H1 (cell line): ENCODE results near the gene DCTN2. TPM values are rescaled to one million over a fixed set of nuclear protein-coding genes. Genes with fewer than 3 reads are reported as not detected.

Experiments used
- CTCF ChIA-PET: fragments of 300-600 bp; sonication (Branson Sonifier 250); formaldehyde crosslinking; loops from one replicate; lab custom pipeline; 2021; ENCODE audit not compliant: partially characterized antibody; lab: Charles Lee
- POLR2A ChIA-PET: fragments of 300-600 bp; sonication (Branson Sonifier 250); formaldehyde crosslinking; loops from one replicate; lab custom pipeline; 2021; ENCODE audit warnings: inconsistent platforms; ENCODE audit not compliant: partially characterized antibody; lab: Charles Lee
- DNase-seq, 2 experiments: peaks; one replicate each; pipeline versions ENCODE4 v3.0.0 to v3.0.0-alpha.2; 2010 to 2022; ENCODE audit warnings: low spot score in 2 of 2, low read depth in 1 of 2, mixed read lengths in 1 of 2
- FAIRE-seq: peaks from 2 replicates; lab custom pipeline; 2011; peaks lifted over from hg19 to GRCh38; lab: Jason Lieb, UNC
- H2AFZ ChIP-seq: 2 replicates; pipeline ENCODE4 v1.8.1; 2012; ENCODE audit warnings: low read length, inconsistent platforms
- H2AK5ac ChIP-seq: 2 replicates; pipeline ENCODE4 v1.6.1; 2013; ENCODE audit warnings: low read depth, low read length
- H2BK120ac ChIP-seq: replicated peaks from 2 replicates; pipeline ENCODE3; 2013; ENCODE audit warnings: low read depth, low read length, inconsistent platforms
- H2BK12ac ChIP-seq: 2 replicates; pipeline ENCODE4 v1.6.1; 2013; ENCODE audit warnings: low read depth, low read length
- H2BK15ac ChIP-seq: 2 replicates; pipeline ENCODE4 v1.6.1; 2013; ENCODE audit warnings: low read length
- H2BK20ac ChIP-seq: 2 replicates; pipeline ENCODE4 v1.6.1; 2013; ENCODE audit warnings: low read length
- H2BK5ac ChIP-seq: 2 replicates; pipeline ENCODE4 v1.6.1; 2013; ENCODE audit warnings: low read depth, low read length
- H3K14ac ChIP-seq: 2 replicates; pipeline ENCODE4 v1.6.1; 2013; ENCODE audit warnings: inconsistent platforms; ENCODE audit not compliant: insufficient read length
- H3K18ac ChIP-seq: 2 replicates; pipeline ENCODE4 v1.6.1; 2013; ENCODE audit warnings: low read length; ENCODE audit errors: extremely low read depth
- H3K23ac ChIP-seq: 2 replicates; pipeline ENCODE4 v1.6.1; 2013; ENCODE audit warnings: inconsistent platforms; ENCODE audit not compliant: insufficient read length
- H3K23me2 ChIP-seq: 2 replicates; pipeline ENCODE4 v1.6.1; 2013; ENCODE audit warnings: low read depth, low read length
- H3K27ac ChIP-seq: 2 replicates; pipeline ENCODE4 v1.6.1; 2011; ENCODE audit warnings: low read depth, low read length, inconsistent platforms
- H3K27me3 ChIP-seq, 4 experiments: replicated peaks in 1 of 4; 1 replicate in 1 of 4; 2 replicates in 3 of 4; pipeline versions ENCODE4 v1.6.1 to v1.8.1; 2011 to 2013; ENCODE audit warnings: low read length in 3 of 4, mild to moderate bottlenecking in 3 of 4, inconsistent platforms in 2 of 4, mixed read lengths in 2 of 4, moderate library complexity in 1 of 4; ENCODE audit not compliant: control insufficient read depth in 3 of 4, insufficient read depth in 3 of 4; ENCODE audit errors: extremely low read depth in 1 of 4
- H3K36me3 ChIP-seq, 4 experiments: 2 replicates each; pipeline versions ENCODE4 v1.6.1 to v1.8.1; 2011 to 2013; ENCODE audit warnings: mild to moderate bottlenecking in 4 of 4, low read length in 3 of 4, moderate library complexity in 2 of 4, control low read depth in 1 of 4, inconsistent platforms in 1 of 4; ENCODE audit not compliant: insufficient read depth in 4 of 4, control insufficient read depth in 2 of 4
- H3K4ac ChIP-seq: replicated peaks from 2 replicates; pipeline ENCODE3; 2013; ENCODE audit warnings: low read length, low read depth, mixed read lengths, inconsistent platforms; ENCODE audit not compliant: insufficient read length
- H3K4me1 ChIP-seq, 4 experiments: replicated peaks in 1 of 4; 1 replicate in 1 of 4; 2 replicates in 3 of 4; pipeline versions ENCODE4 v1.6.1 to v1.8.1; 2011 to 2013; ENCODE audit warnings: low read length in 3 of 4, inconsistent platforms in 2 of 4, mixed read lengths in 1 of 4; ENCODE audit not compliant: insufficient read depth in 4 of 4, control insufficient read depth in 3 of 4
- H3K4me2 ChIP-seq, 2 experiments: 2 replicates each; pipeline versions ENCODE4 v1.6.1 to v1.8.1; 2011 to 2013; ENCODE audit warnings: low read depth in 2 of 2, low read length in 2 of 2, control low read depth in 1 of 2, inconsistent platforms in 1 of 2, mild to moderate bottlenecking in 1 of 2; ENCODE audit not compliant: insufficient read depth in 1 of 2
- H3K4me3 ChIP-seq, 4 experiments: fragments of 200-600, 300-600 bp in 1 of 4; sonication (generic), shearing (Covaris generic), sonication (Bioruptor Twin) in 1 of 4; 2 replicates each; pipeline versions ENCODE4 v1.5.1 to v1.8.1; 2011 to 2016; ENCODE audit warnings: low read length in 4 of 4, low read depth in 3 of 4, control low read depth in 2 of 4, inconsistent platforms in 2 of 4, mild to moderate bottlenecking in 2 of 4, mixed read lengths in 1 of 4, moderate library complexity in 1 of 4; ENCODE audit not compliant: insufficient read depth in 2 of 4; ENCODE audit errors: extremely low read depth in 1 of 4
- H3K56ac ChIP-seq: replicated peaks from 2 replicates; pipeline ENCODE3; 2013; ENCODE audit warnings: low read depth, mild to moderate bottlenecking, mixed read lengths, low read length, inconsistent platforms; ENCODE audit not compliant: insufficient read length
- H3K79me1 ChIP-seq: 2 replicates; pipeline ENCODE4 v1.6.1; 2013; ENCODE audit warnings: low read depth, low read length, control low read depth
- H3K79me2 ChIP-seq, 2 experiments: 2 replicates each; pipeline versions ENCODE4 v1.6.1 to v1.8.1; 2012 to 2013; ENCODE audit warnings: low read length in 2 of 2, mild to moderate bottlenecking in 2 of 2, inconsistent platforms in 1 of 2; ENCODE audit not compliant: insufficient read depth in 2 of 2, control insufficient read depth in 1 of 2
- H3K9ac ChIP-seq, 4 experiments: replicated peaks in 1 of 4; 1 replicate in 1 of 4; 2 replicates in 3 of 4; pipeline versions ENCODE4 v1.6.1 to v1.8.1; 2011 to 2013; ENCODE audit warnings: low read depth in 3 of 4, low read length in 3 of 4, control low read depth in 2 of 4, mild to moderate bottlenecking in 2 of 4, moderate library complexity in 2 of 4, inconsistent platforms in 1 of 4; ENCODE audit errors: extremely low read depth in 1 of 4
- H3K9me3 ChIP-seq, 2 experiments: 2 replicates each; pipeline versions ENCODE4 v1.6.1 to v1.8.1; 2012 to 2013; ENCODE audit warnings: mild to moderate bottlenecking in 2 of 2, moderate library complexity in 2 of 2, control low read depth in 1 of 2, inconsistent platforms in 1 of 2, low read depth in 1 of 2, low read length in 1 of 2, mixed read lengths in 1 of 2; ENCODE audit not compliant: insufficient read depth in 2 of 2
- H4K20me1 ChIP-seq, 2 experiments: replicated peaks in 1 of 2; 2 replicates each; pipeline versions ENCODE3 to v1.8.1; 2011 to 2013; ENCODE audit warnings: inconsistent platforms in 2 of 2, low read length in 2 of 2, mild to moderate bottlenecking in 1 of 2; ENCODE audit not compliant: insufficient read depth in 2 of 2, control insufficient read depth in 1 of 2
- H4K5ac ChIP-seq: 2 replicates; pipeline ENCODE4 v1.6.1; 2013; ENCODE audit warnings: low read length, low read depth, mixed read lengths, inconsistent platforms; ENCODE audit not compliant: insufficient read length
- H4K8ac ChIP-seq: 2 replicates; pipeline ENCODE4 v1.8.0; 2013; ENCODE audit warnings: mild to moderate bottlenecking, moderate library complexity, low read length, inconsistent platforms; ENCODE audit not compliant: insufficient read depth; ENCODE audit errors: extremely low read depth
- H4K91ac ChIP-seq: replicated peaks from 2 replicates; pipeline ENCODE3; 2013; ENCODE audit warnings: low read length, mixed read lengths, inconsistent platforms; ENCODE audit not compliant: insufficient read length
- BRCA1 ChIP-seq: IDR thresholded peaks from 2 replicates; pipeline ENCODE4 v1.6.1; 2012; ENCODE audit warnings: low read depth, low read length, improper control_type of control experiment
- CBX5 ChIP-seq: fragments of 300-800, 300-1000 bp; sonication (generic); IDR thresholded peaks from 2 replicates; pipeline ENCODE4 v1.7.1; 2016; ENCODE audit warnings: antibody characterized with exemption, low read length, low read depth
- HDAC6 ChIP-seq: IDR thresholded peaks from one replicate; pipeline ENCODE4 v1.7.1; 2012; ENCODE audit warnings: low read depth, mild to moderate bottlenecking, inconsistent platforms, low read length, moderate library complexity
- JUN ChIP-seq: IDR thresholded peaks from 2 replicates; pipeline ENCODE4 v1.6.1; 2011; ENCODE audit warnings: low read depth, mild to moderate bottlenecking, improper control_type of control experiment, low read length
- POU5F1 ChIP-seq: IDR thresholded peaks from 2 replicates; pipeline ENCODE4 v1.6.1; 2011; ENCODE audit warnings: low read depth, mild to moderate bottlenecking, low read length, moderate library complexity
- RNF2 ChIP-seq: fragments of 200-900, 300-1000 bp; sonication (generic); IDR thresholded peaks from 2 replicates; pipeline ENCODE4 v1.7.1; 2016; ENCODE audit warnings: borderline replicate concordance, low read depth, mild to moderate bottlenecking, antibody characterized with exemption, low read length; ENCODE audit not compliant: poor library complexity, severe bottlenecking; ENCODE audit errors: missing control alignments
- SP1 ChIP-seq: IDR thresholded peaks from 2 replicates; pipeline ENCODE4 v1.6.1; 2011; ENCODE audit warnings: low read depth, low read length
- USF2 ChIP-seq: IDR thresholded peaks from 2 replicates; pipeline ENCODE4 v1.6.1; 2011; ENCODE audit warnings: low read length, improper control_type of control experiment
- WGBS, 2 experiments: shearing (Covaris generic) in 1 of 2; methylation state at CpG; one replicate each; pipeline versions ENCODE4 v1.1.6 to v1.1.7; 2013 to 2015; ENCODE audit warnings: low lambda C conversion rate in 2 of 2, mixed read lengths in 2 of 2, inconsistent platforms in 1 of 2, low coverage in 1 of 2, missing lambda C conversion rate in 1 of 2; ENCODE audit not compliant: insufficient replicate concordance in 2 of 2, insufficient coverage in 1 of 2, insufficient read length in 1 of 2; ENCODE audit errors: extremely low coverage in 1 of 2, missing lambda C conversion rate in 1 of 2; 5-methylcytosine and 5-hydroxymethylcytosine counted together
- polyA plus RNA-seq, 7 experiments: library from polyadenylated mRNA; depleted of rRNA in 3 of 7; stranded (reverse) in 5 of 7; unstranded in 2 of 7; fragments of >200 nt in 5 of 7; fragments of 200-250 nt in 2 of 7; gene quantifications; 1 replicate in 5 of 7; 2 replicates in 1 of 7; 4 replicates in 1 of 7; pipeline versions ENCODE4 v1.2.1 to v1.2.3, GENCODE V29; 2011 to 2013; ENCODE audit warnings: missing spikeins in 2 of 7, mixed read lengths in 2 of 7
- total RNA-seq: library from RNA; stranded (reverse); fragmentation: NEBNext Ultra II Directional; extraction: Animal tissue kit (Norgen Biotek cat#: 25700); gene quantifications from 2 replicates; pipeline ENCODE4 v1.2.1, GENCODE V29; 2021
- TF ChIP-seq, protein P1 (sequence below): IDR thresholded peaks from 2 replicates; pipeline ENCODE4 v1.6.1; 2011; ENCODE audit warnings: low read depth, mild to moderate bottlenecking, low read length; ENCODE audit not compliant: insufficient read depth

DCTN2 gene
- total and polyA plus RNA-seq, 2 of the 8 experiments (the other 6 are each of a cell fraction or from before 2014, with no cell fraction given) = 90.3 to 91.9 TPM

GRCh38 chr12:57535764-57536596 lies 11.0 kb downstream of the DCTN2 start:
- Histone ChIP-seq H3K4me2 (peak overlapping the region; percentile 8 to 27; a peak in 1 of 4 replicates), H3K23ac (no peak overlapping the region), H3K27me3 (peaks cover 0 to 1% (median 0%) of the 10 kb centered on the region in 4 experiments; a peak in 1 of 7 replicates), H2BK120ac (no peak overlapping the region), H2AK5ac (no peak overlapping the region), H3K4me1 (peaks cover 0 to 2% (median 0%) of the 10 kb centered on the region in 4 experiments; a peak in 1 of 7 replicates), H2BK12ac (no peak overlapping the region), H3K79me1 (no peaks in the 10 kb centered on the region), H3K9me3 (no peaks in the 10 kb centered on the region), H2BK20ac (no peak overlapping the region), H2AFZ (no peak overlapping the region), H3K4me3 (no peak overlapping the region), H2BK5ac (no peak overlapping the region), H3K56ac (no peak overlapping the region), H4K5ac (no peak overlapping the region), H3K79me2 (no peaks in the 10 kb centered on the region), H3K23me2 (no peaks in the 10 kb centered on the region), H3K36me3 (peaks cover 14 to 45% (median 40%) of the 10 kb centered on the region in 4 experiments; a peak in 7 of 8 replicates), H2BK15ac (no peak overlapping the region), H4K91ac (no peak overlapping the region), H3K27ac (no peak overlapping the region), H3K9ac (no peak overlapping the region), H3K4ac (no peak overlapping the region), H3K18ac (no peak overlapping the region), H4K8ac (no peak overlapping the region), H4K20me1 (peaks cover 0 to 14% of the 10 kb centered on the region in 2 experiments), H3K14ac (no peak overlapping the region)
- 63% methylated on average over 6 of the region's 6 CpGs; no CpG with 5 or more reads in 1 of the 2 experiments for WGBS, 2 experiments
- ChIA-PET CTCF (interaction anchor here (1.1 to 5.6 kb wide), 3 partner anchors 10 to 85 kb away, joined by 4 to 29 read pairs (median 4); no protein-coding TSS in a partner anchor), POLR2A (interaction anchor here (0.5 to 8.9 kb wide), 12 partner anchors 9 to 1492 kb away, joined by 3 to 65 read pairs (median 4); partner anchors contain the start of genes DCTN2 and DDIT3)
- no peak for DNase-seq
- no peak for FAIRE-seq
- TF ChIP-seq, protein P1, sequence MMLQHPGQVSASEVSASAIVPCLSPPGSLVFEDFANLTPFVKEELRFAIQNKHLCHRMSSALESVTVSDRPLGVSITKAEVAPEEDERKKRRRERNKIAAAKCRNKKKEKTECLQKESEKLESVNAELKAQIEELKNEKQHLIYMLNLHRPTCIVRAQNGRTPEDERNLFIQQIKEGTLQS = no peak
- TF ChIP-seq BRCA1 (no peak), RNF2 (no peak), HDAC6 (no peak), USF2 (no peak), CBX5 (no peak), JUN (no peak), POU5F1 (no peak), SP1 (no peak)
